H1 (cell line): ENCODE measurements around the gene RPP14. TPM values are rescaled to one million over a fixed set of nuclear protein-coding genes. Genes with fewer than 3 reads are reported as not detected.

Experiments used
- CTCF ChIA-PET: fragments of 300-600 bp; sonication (Branson Sonifier 250); formaldehyde crosslinking; loops from one replicate; lab custom pipeline; 2021; ENCODE audit not compliant: partially characterized antibody; lab: Charles Lee
- POLR2A ChIA-PET: fragments of 300-600 bp; sonication (Branson Sonifier 250); formaldehyde crosslinking; loops from one replicate; lab custom pipeline; 2021; ENCODE audit warnings: inconsistent platforms; ENCODE audit not compliant: partially characterized antibody; lab: Charles Lee
- DNase-seq, 2 experiments: peaks; one replicate each; pipeline versions ENCODE4 v3.0.0 to v3.0.0-alpha.2; 2010 to 2022; ENCODE audit warnings: low spot score in 2 of 2, low read depth in 1 of 2, mixed read lengths in 1 of 2
- FAIRE-seq: peaks from 2 replicates; lab custom pipeline; 2011; peaks lifted over from hg19 to GRCh38; lab: Jason Lieb, UNC
- H2AFZ ChIP-seq: 2 replicates; pipeline ENCODE4 v1.8.1; 2012; ENCODE audit warnings: low read length, inconsistent platforms
- H2AK5ac ChIP-seq: 2 replicates; pipeline ENCODE4 v1.6.1; 2013; ENCODE audit warnings: low read depth, low read length
- H2BK120ac ChIP-seq: replicated peaks from 2 replicates; pipeline ENCODE3; 2013; ENCODE audit warnings: low read depth, low read length, inconsistent platforms
- H2BK12ac ChIP-seq: 2 replicates; pipeline ENCODE4 v1.6.1; 2013; ENCODE audit warnings: low read depth, low read length
- H2BK15ac ChIP-seq: 2 replicates; pipeline ENCODE4 v1.6.1; 2013; ENCODE audit warnings: low read length
- H2BK20ac ChIP-seq: 2 replicates; pipeline ENCODE4 v1.6.1; 2013; ENCODE audit warnings: low read length
- H2BK5ac ChIP-seq: 2 replicates; pipeline ENCODE4 v1.6.1; 2013; ENCODE audit warnings: low read depth, low read length
- H3K14ac ChIP-seq: 2 replicates; pipeline ENCODE4 v1.6.1; 2013; ENCODE audit warnings: inconsistent platforms; ENCODE audit not compliant: insufficient read length
- H3K18ac ChIP-seq: 2 replicates; pipeline ENCODE4 v1.6.1; 2013; ENCODE audit warnings: low read length; ENCODE audit errors: extremely low read depth
- H3K23ac ChIP-seq: 2 replicates; pipeline ENCODE4 v1.6.1; 2013; ENCODE audit warnings: inconsistent platforms; ENCODE audit not compliant: insufficient read length
- H3K23me2 ChIP-seq: 2 replicates; pipeline ENCODE4 v1.6.1; 2013; ENCODE audit warnings: low read depth, low read length
- H3K27ac ChIP-seq: 2 replicates; pipeline ENCODE4 v1.6.1; 2011; ENCODE audit warnings: low read depth, low read length, inconsistent platforms
- H3K27me3 ChIP-seq, 4 experiments: replicated peaks in 1 of 4; 1 replicate in 1 of 4; 2 replicates in 3 of 4; pipeline versions ENCODE4 v1.6.1 to v1.8.1; 2011 to 2013; ENCODE audit warnings: low read length in 3 of 4, mild to moderate bottlenecking in 3 of 4, inconsistent platforms in 2 of 4, mixed read lengths in 2 of 4, moderate library complexity in 1 of 4; ENCODE audit not compliant: control insufficient read depth in 3 of 4, insufficient read depth in 3 of 4; ENCODE audit errors: extremely low read depth in 1 of 4
- H3K36me3 ChIP-seq, 4 experiments: 2 replicates each; pipeline versions ENCODE4 v1.6.1 to v1.8.1; 2011 to 2013; ENCODE audit warnings: mild to moderate bottlenecking in 4 of 4, low read length in 3 of 4, moderate library complexity in 2 of 4, control low read depth in 1 of 4, inconsistent platforms in 1 of 4; ENCODE audit not compliant: insufficient read depth in 4 of 4, control insufficient read depth in 2 of 4
- H3K4ac ChIP-seq: replicated peaks from 2 replicates; pipeline ENCODE3; 2013; ENCODE audit warnings: low read length, low read depth, mixed read lengths, inconsistent platforms; ENCODE audit not compliant: insufficient read length
- H3K4me1 ChIP-seq, 4 experiments: replicated peaks in 1 of 4; 1 replicate in 1 of 4; 2 replicates in 3 of 4; pipeline versions ENCODE4 v1.6.1 to v1.8.1; 2011 to 2013; ENCODE audit warnings: low read length in 3 of 4, inconsistent platforms in 2 of 4, mixed read lengths in 1 of 4; ENCODE audit not compliant: insufficient read depth in 4 of 4, control insufficient read depth in 3 of 4
- H3K4me2 ChIP-seq, 2 experiments: 2 replicates each; pipeline versions ENCODE4 v1.6.1 to v1.8.1; 2011 to 2013; ENCODE audit warnings: low read depth in 2 of 2, low read length in 2 of 2, control low read depth in 1 of 2, inconsistent platforms in 1 of 2, mild to moderate bottlenecking in 1 of 2; ENCODE audit not compliant: insufficient read depth in 1 of 2
- H3K4me3 ChIP-seq, 4 experiments: fragments of 200-600, 300-600 bp in 1 of 4; sonication (generic), shearing (Covaris generic), sonication (Bioruptor Twin) in 1 of 4; 2 replicates each; pipeline versions ENCODE4 v1.5.1 to v1.8.1; 2011 to 2016; ENCODE audit warnings: low read length in 4 of 4, low read depth in 3 of 4, control low read depth in 2 of 4, inconsistent platforms in 2 of 4, mild to moderate bottlenecking in 2 of 4, mixed read lengths in 1 of 4, moderate library complexity in 1 of 4; ENCODE audit not compliant: insufficient read depth in 2 of 4; ENCODE audit errors: extremely low read depth in 1 of 4
- H3K56ac ChIP-seq: replicated peaks from 2 replicates; pipeline ENCODE3; 2013; ENCODE audit warnings: low read depth, mild to moderate bottlenecking, mixed read lengths, low read length, inconsistent platforms; ENCODE audit not compliant: insufficient read length
- H3K79me1 ChIP-seq: 2 replicates; pipeline ENCODE4 v1.6.1; 2013; ENCODE audit warnings: low read depth, low read length, control low read depth
- H3K79me2 ChIP-seq, 2 experiments: 2 replicates each; pipeline versions ENCODE4 v1.6.1 to v1.8.1; 2012 to 2013; ENCODE audit warnings: low read length in 2 of 2, mild to moderate bottlenecking in 2 of 2, inconsistent platforms in 1 of 2; ENCODE audit not compliant: insufficient read depth in 2 of 2, control insufficient read depth in 1 of 2
- H3K9ac ChIP-seq, 4 experiments: replicated peaks in 1 of 4; 1 replicate in 1 of 4; 2 replicates in 3 of 4; pipeline versions ENCODE4 v1.6.1 to v1.8.1; 2011 to 2013; ENCODE audit warnings: low read depth in 3 of 4, low read length in 3 of 4, control low read depth in 2 of 4, mild to moderate bottlenecking in 2 of 4, moderate library complexity in 2 of 4, inconsistent platforms in 1 of 4; ENCODE audit errors: extremely low read depth in 1 of 4
- H3K9me3 ChIP-seq, 2 experiments: 2 replicates each; pipeline versions ENCODE4 v1.6.1 to v1.8.1; 2012 to 2013; ENCODE audit warnings: mild to moderate bottlenecking in 2 of 2, moderate library complexity in 2 of 2, control low read depth in 1 of 2, inconsistent platforms in 1 of 2, low read depth in 1 of 2, low read length in 1 of 2, mixed read lengths in 1 of 2; ENCODE audit not compliant: insufficient read depth in 2 of 2
- H4K20me1 ChIP-seq, 2 experiments: replicated peaks in 1 of 2; 2 replicates each; pipeline versions ENCODE3 to v1.8.1; 2011 to 2013; ENCODE audit warnings: inconsistent platforms in 2 of 2, low read length in 2 of 2, mild to moderate bottlenecking in 1 of 2; ENCODE audit not compliant: insufficient read depth in 2 of 2, control insufficient read depth in 1 of 2
- H4K5ac ChIP-seq: 2 replicates; pipeline ENCODE4 v1.6.1; 2013; ENCODE audit warnings: low read length, low read depth, mixed read lengths, inconsistent platforms; ENCODE audit not compliant: insufficient read length
- H4K8ac ChIP-seq: 2 replicates; pipeline ENCODE4 v1.8.0; 2013; ENCODE audit warnings: mild to moderate bottlenecking, moderate library complexity, low read length, inconsistent platforms; ENCODE audit not compliant: insufficient read depth; ENCODE audit errors: extremely low read depth
- H4K91ac ChIP-seq: replicated peaks from 2 replicates; pipeline ENCODE3; 2013; ENCODE audit warnings: low read length, mixed read lengths, inconsistent platforms; ENCODE audit not compliant: insufficient read length
- BCL11A ChIP-seq, 2 experiments: IDR thresholded peaks; one replicate each; pipeline ENCODE4 v1.6.1; 2011; ENCODE audit warnings: low read depth in 2 of 2, low read length in 2 of 2, mild to moderate bottlenecking in 2 of 2
- CBX8 ChIP-seq: fragments of 300-800, 300-1000 bp; sonication (generic); IDR thresholded peaks from 2 replicates; pipeline ENCODE4 v1.7.1; 2016; ENCODE audit warnings: low read depth, low read length, borderline replicate concordance
- HDAC6 ChIP-seq: IDR thresholded peaks from one replicate; pipeline ENCODE4 v1.7.1; 2012; ENCODE audit warnings: low read depth, mild to moderate bottlenecking, inconsistent platforms, low read length, moderate library complexity
- JUN ChIP-seq: IDR thresholded peaks from 2 replicates; pipeline ENCODE4 v1.6.1; 2011; ENCODE audit warnings: low read depth, mild to moderate bottlenecking, improper control_type of control experiment, low read length
- KDM5A ChIP-seq: fragments of 200-600 bp; IDR thresholded peaks from 2 replicates; pipeline ENCODE4 v1.7.1; 2012; ENCODE audit warnings: mild to moderate bottlenecking, low read length, inconsistent platforms, mixed read lengths
- MAX ChIP-seq: IDR thresholded peaks from 2 replicates; pipeline ENCODE4 v1.6.1; 2012; ENCODE audit warnings: inconsistent platforms
- POLR2AphosphoS5 ChIP-seq: IDR thresholded peaks from 2 replicates; pipeline ENCODE4 v1.6.1; 2011; ENCODE audit warnings: low read depth, low read length
- RFX5 ChIP-seq: IDR thresholded peaks from 2 replicates; pipeline ENCODE4 v1.6.1; 2011; ENCODE audit warnings: low read depth, low read length, improper control_type of control experiment, borderline replicate concordance
- SUZ12 ChIP-seq: fragments of 200-600 bp; sonication (generic); IDR thresholded peaks from 2 replicates; pipeline ENCODE4 v1.6.1; 2012; ENCODE audit warnings: mild to moderate bottlenecking, inconsistent platforms, low read length, moderate library complexity, mixed read lengths
- TEAD4 ChIP-seq: IDR thresholded peaks from 2 replicates; pipeline ENCODE4 v1.6.1; 2012; ENCODE audit warnings: low read depth, low read length, inconsistent platforms, mixed read lengths
- ZNF274 ChIP-seq: IDR thresholded peaks from 2 replicates; pipeline ENCODE4 v1.7.0; 2012; ENCODE audit warnings: low read length, borderline replicate concordance; ENCODE audit errors: extremely low read depth
- WGBS, 2 experiments: shearing (Covaris generic) in 1 of 2; methylation state at CpG; one replicate each; pipeline versions ENCODE4 v1.1.6 to v1.1.7; 2013 to 2015; ENCODE audit warnings: low lambda C conversion rate in 2 of 2, mixed read lengths in 2 of 2, inconsistent platforms in 1 of 2, low coverage in 1 of 2, missing lambda C conversion rate in 1 of 2; ENCODE audit not compliant: insufficient replicate concordance in 2 of 2, insufficient coverage in 1 of 2, insufficient read length in 1 of 2; ENCODE audit errors: extremely low coverage in 1 of 2, missing lambda C conversion rate in 1 of 2; 5-methylcytosine and 5-hydroxymethylcytosine counted together
- polyA plus RNA-seq, 7 experiments: library from polyadenylated mRNA; depleted of rRNA in 3 of 7; stranded (reverse) in 5 of 7; unstranded in 2 of 7; fragments of >200 nt in 5 of 7; fragments of 200-250 nt in 2 of 7; gene quantifications; 1 replicate in 5 of 7; 2 replicates in 1 of 7; 4 replicates in 1 of 7; pipeline versions ENCODE4 v1.2.1 to v1.2.3, GENCODE V29; 2011 to 2013; ENCODE audit warnings: missing spikeins in 2 of 7, mixed read lengths in 2 of 7
- total RNA-seq: library from RNA; stranded (reverse); fragmentation: NEBNext Ultra II Directional; extraction: Animal tissue kit (Norgen Biotek cat#: 25700); gene quantifications from 2 replicates; pipeline ENCODE4 v1.2.1, GENCODE V29; 2021

The RPP14 gene
- total and polyA plus RNA-seq, 2 of the 8 experiments (the other 6 are each of a cell fraction or from before 2014, with no cell fraction given) = 11.7 to 23.4 TPM

- no peak overlapping the region for H4K8ac ChIP-seq
- POLR2A ChIA-PET = interaction anchor here (0.6 to 2.7 kb wide), 4 partner anchors 11 to 104 kb away, joined by 3 to 8 read pairs (median 3); no protein-coding TSS in a partner anchor
- no peaks in the 10 kb centered on the region for H4K20me1 ChIP-seq
- CTCF ChIA-PET = interaction anchor here (0.6 to 12.7 kb wide), 8 partner anchors 10 to 161 kb away, joined by 3 to 104 read pairs (median 3); partner anchors contain the start of genes HTD2 and RPP14
- H2BK12ac ChIP-seq = no peak overlapping the region
- H4K5ac ChIP-seq = no peak overlapping the region
- no peak overlapping the region for H4K91ac ChIP-seq
- no peak overlapping the region for H3K9ac ChIP-seq
- H3K18ac ChIP-seq = no peak overlapping the region
- no peak overlapping the region for H3K4me2 ChIP-seq
- no peak overlapping the region for H3K14ac ChIP-seq
- H3K9me3 ChIP-seq = no peaks in the 10 kb centered on the region
- H3K36me3 ChIP-seq = peaks cover 0 to 2% (median 0%) of the 10 kb centered on the region in 4 experiments; a peak in 1 of 8 replicates
- H2AK5ac ChIP-seq = no peak overlapping the region
- no peak overlapping the region for H3K23ac ChIP-seq
- H2BK5ac ChIP-seq = no peak overlapping the region
- H3K27me3 ChIP-seq = no peaks in the 10 kb centered on the region
- no peaks in the 10 kb centered on the region for H3K23me2 ChIP-seq
- peaks cover 0 to 9% (median 9%) of the 10 kb centered on the region in 4 experiments; a peak in 5 of 7 replicates for H3K4me1 ChIP-seq
- no peak overlapping the region for H3K4me3 ChIP-seq
- H2BK120ac ChIP-seq = no peak overlapping the region
- H3K79me1 ChIP-seq = no peaks in the 10 kb centered on the region
- WGBS, 2 experiments = 91% methylated on average over 7 of the region's 7 CpGs; no CpG with 5 or more reads in 1 of the 2 experiments
- H3K27ac ChIP-seq = no peak overlapping the region
- FAIRE-seq = no peak
- H2AFZ ChIP-seq = no peak overlapping the region
- H3K79me2 ChIP-seq = no peaks in the 10 kb centered on the region
- DNase-seq = no peak
- H2BK15ac ChIP-seq = no peak overlapping the region
- no peak overlapping the region for H3K4ac ChIP-seq
- H2BK20ac ChIP-seq = no peak overlapping the region
- no peak overlapping the region for H3K56ac ChIP-seq
- TF ChIP-seq KDM5A (no peak), MAX (no peak), RFX5 (no peak), SUZ12 (no peak), JUN (no peak), CBX8 (no peak), HDAC6 (no peak), POLR2AphosphoS5 (no peak), ZNF274 (no peak), BCL11A (IDR thresholded peaks at IDR 0.05; ENCODE audit: low read depth in 2 of 2, low read length in 2 of 2) (no peak), TEAD4 (no peak)
Measured at GRCh38 chr3:58324391-58325390, 18.6 kb downstream of the RPP14 start.
